ENCODE data around the gene PLD6.

DNA sequence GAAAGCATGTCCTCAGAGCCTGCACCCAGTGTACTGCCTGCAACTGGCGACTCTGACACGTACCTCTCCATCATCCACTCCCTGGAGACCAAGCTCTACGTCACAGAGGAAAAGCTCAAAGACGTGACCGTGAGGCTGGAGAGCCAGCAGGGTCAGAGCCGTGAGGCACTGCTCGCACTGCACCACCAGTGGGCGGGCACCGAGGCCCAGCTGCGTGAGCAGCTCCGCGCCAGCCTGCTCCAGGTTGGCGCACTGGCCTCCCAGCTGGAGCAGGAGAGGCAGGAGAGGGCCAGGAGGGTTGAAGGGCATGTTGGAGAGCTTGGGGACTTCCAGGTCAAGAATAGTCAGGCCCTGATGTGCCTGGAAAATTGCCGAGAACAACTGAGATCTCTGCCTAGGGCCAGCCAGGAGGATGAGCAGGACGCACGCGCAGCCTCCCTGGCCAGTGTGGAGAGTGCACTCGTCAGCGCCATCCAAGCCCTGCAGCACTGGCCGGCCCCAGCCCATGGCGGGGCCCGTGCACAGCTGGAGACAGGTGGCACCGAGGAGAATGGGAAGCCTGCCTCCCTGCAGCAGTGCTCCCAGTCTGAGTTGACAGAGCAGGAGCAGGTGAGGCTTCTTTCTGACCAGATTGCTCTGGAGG is 40.3 kb downstream of the PLD6 start:
- TF ChIP-seq, protein P1, sequence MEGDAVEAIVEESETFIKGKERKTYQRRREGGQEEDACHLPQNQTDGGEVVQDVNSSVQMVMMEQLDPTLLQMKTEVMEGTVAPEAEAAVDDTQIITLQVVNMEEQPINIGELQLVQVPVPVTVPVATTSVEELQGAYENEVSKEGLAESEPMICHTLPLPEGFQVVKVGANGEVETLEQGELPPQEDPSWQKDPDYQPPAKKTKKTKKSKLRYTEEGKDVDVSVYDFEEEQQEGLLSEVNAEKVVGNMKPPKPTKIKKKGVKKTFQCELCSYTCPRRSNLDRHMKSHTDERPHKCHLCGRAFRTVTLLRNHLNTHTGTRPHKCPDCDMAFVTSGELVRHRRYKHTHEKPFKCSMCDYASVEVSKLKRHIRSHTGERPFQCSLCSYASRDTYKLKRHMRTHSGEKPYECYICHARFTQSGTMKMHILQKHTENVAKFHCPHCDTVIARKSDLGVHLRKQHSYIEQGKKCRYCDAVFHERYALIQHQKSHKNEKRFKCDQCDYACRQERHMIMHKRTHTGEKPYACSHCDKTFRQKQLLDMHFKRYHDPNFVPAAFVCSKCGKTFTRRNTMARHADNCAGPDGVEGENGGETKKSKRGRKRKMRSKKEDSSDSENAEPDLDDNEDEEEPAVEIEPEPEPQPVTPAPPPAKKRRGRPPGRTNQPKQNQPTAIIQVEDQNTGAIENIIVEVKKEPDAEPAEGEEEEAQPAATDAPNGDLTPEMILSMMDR (IDR thresholded peaks at IDR 0.05), result no peak
- TF ChIP-seq POLR2A (IDR thresholded peaks at IDR 0.05), result no peak
